A549 (cell line): ENCODE data around the gene TMEM131. TPM values are rescaled to one million over a fixed set of nuclear protein-coding genes. Genes with fewer than 3 reads are reported as not detected.

Experiments
- ATAC-seq, 2 experiments: fragments of 200-7000 bp in 1 of 2; fragments of >200 bp in 1 of 2; cut with Nextera tagmentation in 1 of 2; cut with Tn5 transposase in 1 of 2; 3 replicates each; pipeline versions ENCODE4 v1.8.0 to v1.9.1; 2018 to 2020; ENCODE audit warnings: mild to moderate bottlenecking in 1 of 2, moderate library complexity in 1 of 2
- CTCF ChIA-PET: fragments of 300-600 bp; sonication (Branson Sonifier 250); formaldehyde crosslinking; extraction: SDS; loops from one replicate; lab custom pipeline; 2021; ENCODE audit warnings: antibody characterized with exemption, inconsistent platforms; lab: Yijun Ruan, JAX
- POLR2A ChIA-PET: fragments of 350-600 bp; formaldehyde crosslinking; extraction: SDS; loops from one replicate; lab custom pipeline; 2021; ENCODE audit warnings: antibody characterized with exemption, inconsistent platforms; lab: Yijun Ruan, JAX
- DNase-seq, 2 experiments: peaks; one replicate each; pipeline versions ENCODE4 v3.0.0 to v3.0.0-alpha.2; 2011 to 2016; ENCODE audit warnings: low read depth in 1 of 2, low spot score in 1 of 2
- FAIRE-seq: peaks from 2 replicates; lab custom pipeline; 2011; peaks lifted over from hg19 to GRCh38; lab: Jason Lieb, UNC
- H3K27ac ChIP-seq, 2 experiments: fragments of >200 bp; sonication (Bioruptor Twin); formaldehyde crosslinking; 3 replicates each; pipeline ENCODE4 v1.5.1; 2016 to 2017
- H3K4me1 ChIP-seq: fragments of >200 bp; sonication (Bioruptor Twin); formaldehyde crosslinking; 3 replicates; pipeline ENCODE4 v1.6.1; 2016
- H3K4me2 ChIP-seq: fragments of >200 bp; sonication (Bioruptor Twin); formaldehyde crosslinking; 3 replicates; pipeline ENCODE4 v1.6.1; 2016
- H3K4me3 ChIP-seq: fragments of >200 bp; sonication (Bioruptor Twin); formaldehyde crosslinking; 3 replicates; pipeline ENCODE4 v1.5.1; 2016
- H3K9me3 ChIP-seq: fragments of >200 bp; sonication (Bioruptor Twin); formaldehyde crosslinking; 3 replicates; pipeline ENCODE4 v1.6.1; 2016
- ATOH8 ChIP-seq: fragments of 250-450 bp; sonication (Bioruptor Pico); IDR thresholded peaks from 2 replicates; pipeline ENCODE4 v1.5.0; 2020; ENCODE audit warnings: low read depth, mild to moderate bottlenecking, moderate library complexity
- BHLHE40 ChIP-seq: IDR thresholded peaks from 2 replicates; pipeline ENCODE4 v1.6.1; 2012; ENCODE audit warnings: low read depth, low read length, inconsistent platforms
- CBX2 ChIP-seq: fragments of 200-600 bp; sonication (generic); IDR thresholded peaks from 2 replicates; pipeline ENCODE4 v1.6.1; 2016; ENCODE audit warnings: low read depth, mild to moderate bottlenecking, borderline replicate concordance
- CHD4 ChIP-seq: fragments of 200-600 bp; sonication (generic); IDR thresholded peaks from 2 replicates; pipeline ENCODE4 v1.6.1; 2016; ENCODE audit warnings: antibody characterized with exemption, mild to moderate bottlenecking, borderline replicate concordance
- ELK1 ChIP-seq: fragments of 150-350 bp; IDR thresholded peaks from 2 replicates; pipeline ENCODE4 v1.6.1; 2014; ENCODE audit warnings: low read depth, mild to moderate bottlenecking, low read length
- ESRRA ChIP-seq: fragments of 150-350 bp; IDR thresholded peaks from 2 replicates; pipeline ENCODE4 v1.6.1; 2014; ENCODE audit warnings: mild to moderate bottlenecking, low read length, borderline replicate concordance
- FOSL2 ChIP-seq, 2 experiments: fragments of 450-650 bp in 1 of 2; fragments of >200 bp in 1 of 2; sonication (Bioruptor Twin) in 1 of 2; formaldehyde crosslinking; IDR thresholded peaks; 2 replicates each; pipeline versions ENCODE4 v1.5.0 to v1.6.1; 2016 to 2020; ENCODE audit warnings: mild to moderate bottlenecking in 1 of 2, moderate library complexity in 1 of 2
- FOXS1 ChIP-seq: fragments of 250-450 bp; sonication (Bioruptor Pico); IDR thresholded peaks from 2 replicates; pipeline ENCODE4 v1.5.0; 2020; ENCODE audit warnings: mild to moderate bottlenecking, moderate library complexity
- HOXA7 ChIP-seq: fragments of 250-450 bp; sonication (Bioruptor Pico); IDR thresholded peaks from 2 replicates; pipeline ENCODE4 v1.5.0; 2020; ENCODE audit warnings: mild to moderate bottlenecking, moderate library complexity
- HOXB5 ChIP-seq: fragments of 250-450 bp; sonication (Bioruptor Pico); IDR thresholded peaks from 2 replicates; pipeline ENCODE4 v1.5.0; 2020; ENCODE audit warnings: mild to moderate bottlenecking, moderate library complexity
- JUN ChIP-seq, 2 experiments: fragments of >200 bp; sonication (Bioruptor Twin); formaldehyde crosslinking; IDR thresholded peaks; 2 replicates in 1 of 2; 3 replicates in 1 of 2; pipeline ENCODE4 v1.6.1; 2016 to 2017
- MAZ ChIP-seq: fragments of 150-350 bp; IDR thresholded peaks from 2 replicates; pipeline ENCODE4 v1.6.1; 2014; ENCODE audit warnings: antibody characterized with exemption, low read depth, low read length, borderline replicate concordance
- NFE2L2 ChIP-seq: fragments of 150-350 bp; conservative IDR thresholded peaks from 2 replicates; pipeline ENCODE4 v1.6.1; 2014; ENCODE audit warnings: low read length
- NPAS2 ChIP-seq: fragments of 250-450 bp; sonication (Bioruptor Pico); IDR thresholded peaks from 2 replicates; pipeline ENCODE4 v1.8.0; 2022; ENCODE audit warnings: mild to moderate bottlenecking, moderate library complexity, borderline replicate concordance
- NR3C1 ChIP-seq: fragments of >200 bp; sonication (Bioruptor Twin); formaldehyde crosslinking; IDR thresholded peaks from 3 replicates; pipeline ENCODE4 v1.6.1; 2017
- PHF8 ChIP-seq: fragments of 200-600 bp; sonication (generic); IDR thresholded peaks from 2 replicates; pipeline ENCODE4 v1.6.1; 2016; ENCODE audit warnings: low read depth, mild to moderate bottlenecking, antibody characterized with exemption, moderate library complexity, borderline replicate concordance
- POLR2A ChIP-seq: IDR thresholded peaks from 2 replicates; pipeline ENCODE4 v1.6.1; 2012; ENCODE audit warnings: mild to moderate bottlenecking, low read length
- POLR2AphosphoS2 ChIP-seq: conservative IDR thresholded peaks from 2 replicates; pipeline ENCODE4 v1.6.1; 2012; ENCODE audit warnings: low read length, improper control_type of control experiment, inconsistent platforms
- RARB ChIP-seq: fragments of 250-450 bp; sonication (Bioruptor Pico); IDR thresholded peaks from 2 replicates; pipeline ENCODE4 v1.8.0; 2021; ENCODE audit warnings: mild to moderate bottlenecking, moderate library complexity
- RCOR1 ChIP-seq: fragments of 150-350 bp; IDR thresholded peaks from 2 replicates; pipeline ENCODE4 v1.6.1; 2014; ENCODE audit warnings: antibody characterized with exemption, low read length, low read depth
- RFX5 ChIP-seq: fragments of 450-650 bp; IDR thresholded peaks from 2 replicates; pipeline ENCODE4 v1.7.1; 2014; ENCODE audit warnings: antibody characterized with exemption, mild to moderate bottlenecking, moderate library complexity
- RNF2 ChIP-seq: fragments of 200-600 bp; sonication (generic); IDR thresholded peaks from 2 replicates; pipeline ENCODE4 v1.6.1; 2016; ENCODE audit warnings: low read depth, mild to moderate bottlenecking, antibody characterized with exemption, moderate library complexity, borderline replicate concordance
- TFCP2L1 ChIP-seq: fragments of 250-450 bp; sonication (Bioruptor Pico); IDR thresholded peaks from 2 replicates; pipeline ENCODE4 v1.5.0; 2021; ENCODE audit warnings: mild to moderate bottlenecking
- USF2 ChIP-seq: fragments of 450-650 bp; IDR thresholded peaks from 2 replicates; pipeline ENCODE4 v1.6.1; 2014; ENCODE audit warnings: antibody characterized with exemption
- ZFP36 ChIP-seq: fragments of 450-650 bp; IDR thresholded peaks from 2 replicates; pipeline ENCODE4 v1.6.1; 2014; ENCODE audit warnings: borderline replicate concordance; ENCODE audit not compliant: partially characterized antibody
- ZSCAN20 ChIP-seq: fragments of 250-450 bp; sonication (Bioruptor Pico); IDR thresholded peaks from 2 replicates; pipeline ENCODE4 v1.8.0; 2022; ENCODE audit warnings: mild to moderate bottlenecking, moderate library complexity
- WGBS: methylation state at CpG from one replicate; pipeline ENCODE4 v1.1.6; 2017; ENCODE audit errors: missing lambda C conversion rate; 5-methylcytosine and 5-hydroxymethylcytosine counted together
- polyA plus RNA-seq, 4 experiments: library from polyadenylated mRNA; depleted of rRNA in 3 of 4; stranded (reverse); fragments of >200 nt; fragmentation: RNase III in 1 of 4; extraction: RNeasy Plus Mini Kit Qiagen cat#74134 plus additional on column Dnase treatment in 1 of 4; gene quantifications; 2 replicates in 3 of 4; 3 replicates in 1 of 4; pipeline ENCODE4 v1.2.3, GENCODE V29; 2011 to 2017
- TF ChIP-seq, protein P1 (sequence below): fragments of >200 bp; sonication (Bioruptor Twin); formaldehyde crosslinking; IDR thresholded peaks from 2 replicates; pipeline ENCODE4 v1.6.1; 2016

Gene TMEM131
- polyA plus RNA-seq, 2 of the 4 experiments (the other 2 are of a cell fraction), result 14.5 to 21.8 TPM

DNA sequence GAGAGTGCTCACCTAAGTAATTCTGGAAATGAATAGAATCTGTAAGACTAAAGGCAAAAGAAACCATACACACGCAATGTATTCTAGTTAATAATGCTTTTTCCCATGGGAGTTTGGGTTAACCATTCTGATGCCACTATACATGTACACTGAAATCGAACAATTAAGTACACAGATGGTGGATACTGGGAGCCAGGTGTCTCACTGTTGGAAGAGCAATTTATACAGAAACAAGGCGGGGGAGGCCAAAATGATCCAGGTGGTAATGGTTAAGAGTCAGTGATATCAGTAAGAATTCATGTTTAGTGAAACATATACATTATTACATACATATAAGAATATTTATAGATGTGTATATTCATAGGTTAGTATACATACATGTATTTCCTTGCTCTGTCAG lies 67.2 kb downstream of the TMEM131 start:
- H3K4me3 ChIP-seq, result no peak overlapping the region
- POLR2A ChIA-PET, result no interaction called here
- no peak overlapping the region for H3K27ac ChIP-seq
- DNase-seq, result no peak
- no peaks in the 10 kb centered on the region for H3K4me1 ChIP-seq
- no peak for ATAC-seq
- TF ChIP-seq MAZ, result no peak
- WGBS, result 93% methylated on average over 3 of the region's 3 CpGs
- FAIRE-seq, result no peak
- no peaks in the 10 kb centered on the region for H3K9me3 ChIP-seq
- H3K4me2 ChIP-seq, result no peak overlapping the region
- CTCF ChIA-PET, result interaction anchor here (1.6 kb wide), 1 partner anchor 122 kb away, joined by 6 read pairs; no protein-coding TSS in a partner anchor

- TF ChIP-seq NFE2L2 (no peak), RCOR1 (no peak), USF2 (no peak), RNF2 (no peak), FOXS1 (CRISPR knock-in tag) (no peak), HOXA7 (no peak), CHD4 (no peak), HOXB5 (no peak), ELK1 (no peak), CBX2 (no peak), POLR2A (no peak), PHF8 (no peak), ZSCAN20 (CRISPR knock-in tag) (no peak), POLR2AphosphoS2 (no peak)
- TF ChIP-seq, protein P1, sequence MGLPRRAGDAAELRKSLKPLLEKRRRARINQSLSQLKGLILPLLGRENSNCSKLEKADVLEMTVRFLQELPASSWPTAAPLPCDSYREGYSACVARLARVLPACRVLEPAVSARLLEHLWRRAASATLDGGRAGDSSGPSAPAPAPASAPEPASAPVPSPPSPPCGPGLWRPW, result no peak
- H3K4me1 ChIP-seq, result no peaks in the 10 kb centered on the region
- WGBS, result 90% methylated on average over 2 of the region's 2 CpGs
- no peak overlapping the region for H3K4me2 ChIP-seq
- ChIA-PET CTCF (interaction anchor here (0.8 kb wide), 1 partner anchor 10 kb away, joined by 3 read pairs; no protein-coding TSS in a partner anchor), POLR2A (no interaction called here)
- no peak for DNase-seq
- no peak for ATAC-seq
- FAIRE-seq, result no peak
- no peak overlapping the region for H3K27ac ChIP-seq
- no peak overlapping the region for H3K4me3 ChIP-seq
- no peaks in the 10 kb centered on the region for H3K9me3 ChIP-seq
Observed at GRCh38 chr2:97926946-97927345, 68.8 kb downstream of the TMEM131 start.

DNA sequence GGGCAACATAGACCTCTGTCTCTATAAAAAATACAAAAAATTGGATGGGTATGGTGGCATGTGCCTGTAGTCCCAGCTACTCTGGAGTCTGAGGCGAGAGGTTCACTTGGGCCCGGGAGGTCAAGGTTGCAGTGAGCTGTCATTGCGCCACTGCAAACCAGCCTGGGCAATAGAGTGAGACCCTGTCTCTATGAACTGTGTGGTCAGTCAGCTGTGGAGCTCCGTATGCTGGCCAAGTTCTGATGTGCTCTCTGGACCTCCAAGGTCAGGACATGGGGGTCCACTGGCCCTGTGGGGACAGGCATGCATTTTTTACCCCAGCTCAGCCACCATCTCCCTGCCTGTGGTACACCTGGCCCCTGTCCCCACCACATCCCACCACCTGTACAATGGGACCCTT lies 71.6 kb downstream of the TMEM131 start:
- Histone ChIP-seq H3K27ac (no peak overlapping the region), H3K4me2 (no peak overlapping the region), H3K9me3 (peaks cover 11% of the 10 kb centered on the region; the same call in 2 of the 3 replicates), H3K4me1 (no peaks in the 10 kb centered on the region), H3K4me3 (no peak overlapping the region)
- no peak for DNase-seq
- ChIA-PET POLR2A (no interaction called here), CTCF (interaction anchor here (0.9 kb wide), 1 partner anchor 117 kb away, joined by 3 read pairs; no protein-coding TSS in a partner anchor)
- 88% methylated on average over 4 of the region's 4 CpGs for WGBS
- ATAC-seq, result no peak
- no peak for FAIRE-seq
- TF ChIP-seq POLR2AphosphoS2 (no peak), FOSL2 (IDR thresholded peaks at IDR 0.05) (no peak), FOSL2 (CRISPR knock-in tag; IDR thresholded peaks at IDR 0.05) (no peak), RFX5 (no peak), ESRRA (no peak), NR3C1 (no peak), ZFP36 (no peak), JUN (IDR thresholded peaks at IDR 0.05) (no peak), RARB (no peak), ATOH8 (CRISPR knock-in tag) (no peak), HOXA7 (no peak), BHLHE40 (no peak), USF2 (no peak), TFCP2L1 (CRISPR knock-in tag) (no peak), NPAS2 (CRISPR knock-in tag) (no peak), ELK1 (no peak), CBX2 (no peak)
- TF ChIP-seq, protein P1, result no peak
